ENCODE data around the gene TES.
"Not testable (repeated sequence)": the region's sequence is repeated elsewhere in the genome, so short reads cannot be mapped to it uniquely, and the experiment has no call there.

TES gene

GRCh38 chr7:116293633-116294032 lies 83.3 kb downstream of the TES start:
- DNase-seq: no peak

- not testable (repeated sequence) for DNase-seq
Measured at GRCh38 chr7:116295903-116296302, 85.6 kb downstream of the TES start.

- no peak for DNase-seq
Measured at GRCh38 chr7:116298055-116298454, 87.7 kb downstream of the TES start.

- DNase-seq: no peak
Measured at GRCh38 chr7:116298576-116298975, 88.2 kb downstream of the TES start.

- DNase-seq: no peak
Measured at GRCh38 chr7:116305485-116306408, 95.4 kb downstream of the TES start.

- DNase-seq: no peak
Measured at GRCh38 chr7:116306409-116307048, 96.2 kb downstream of the TES start.

GRCh38 chr7:116307253-116307652 lies 96.9 kb downstream of the TES start:
- DNase-seq: no peak

All from activated CD4-positive, CD25-positive, alpha-beta regulatory T cell (primary cell).